SU-DHL-6 (cell line): ENCODE results near the gene DDX3X.

Experiments used
- EZH2phosphoT487 ChIP-seq: fragments of 200-600 bp; sonication (generic), shearing (Covaris generic); conservative IDR thresholded peaks from 2 replicates; pipeline ENCODE4 v1.6.1; 2018; ENCODE audit warnings: mild to moderate bottlenecking, antibody characterized with exemption, low read length, moderate library complexity, mixed read lengths
- TF ChIP-seq, protein P1 (sequence below): fragments of 200-600 bp; sonication (generic); IDR thresholded peaks from one replicate; pipeline ENCODE4 v1.5.1; 2017; ENCODE audit warnings: antibody characterized with exemption, mild to moderate bottlenecking, low read length, moderate library complexity; ENCODE audit not compliant: insufficient read depth, poor library complexity, severe bottlenecking

GRCh38 chrX:41302370-41302769, 31.6 kb upstream of the DDX3X start:
- TF ChIP-seq, protein P1, sequence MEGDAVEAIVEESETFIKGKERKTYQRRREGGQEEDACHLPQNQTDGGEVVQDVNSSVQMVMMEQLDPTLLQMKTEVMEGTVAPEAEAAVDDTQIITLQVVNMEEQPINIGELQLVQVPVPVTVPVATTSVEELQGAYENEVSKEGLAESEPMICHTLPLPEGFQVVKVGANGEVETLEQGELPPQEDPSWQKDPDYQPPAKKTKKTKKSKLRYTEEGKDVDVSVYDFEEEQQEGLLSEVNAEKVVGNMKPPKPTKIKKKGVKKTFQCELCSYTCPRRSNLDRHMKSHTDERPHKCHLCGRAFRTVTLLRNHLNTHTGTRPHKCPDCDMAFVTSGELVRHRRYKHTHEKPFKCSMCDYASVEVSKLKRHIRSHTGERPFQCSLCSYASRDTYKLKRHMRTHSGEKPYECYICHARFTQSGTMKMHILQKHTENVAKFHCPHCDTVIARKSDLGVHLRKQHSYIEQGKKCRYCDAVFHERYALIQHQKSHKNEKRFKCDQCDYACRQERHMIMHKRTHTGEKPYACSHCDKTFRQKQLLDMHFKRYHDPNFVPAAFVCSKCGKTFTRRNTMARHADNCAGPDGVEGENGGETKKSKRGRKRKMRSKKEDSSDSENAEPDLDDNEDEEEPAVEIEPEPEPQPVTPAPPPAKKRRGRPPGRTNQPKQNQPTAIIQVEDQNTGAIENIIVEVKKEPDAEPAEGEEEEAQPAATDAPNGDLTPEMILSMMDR, result no peak
- TF ChIP-seq EZH2phosphoT487, result no peak
